Stimulated activated CD4-positive, alpha-beta T cell treated with anti-CD3 and anti-CD28 coated beads, TNF-alpha, amount 100 ng/mL, for 1 hour (primary cell): ENCODE measurements around the gene LMX1B.
"Not testable (repeated sequence)": the region's sequence is repeated elsewhere in the genome, so short reads cannot be mapped to it uniquely, and the experiment has no call there.

ENCODE experiments used
- DNase-seq, 3 donors: peaks; one replicate each; pipeline ENCODE4 v3.0.0-alpha.2; 2020; ENCODE audit warnings: low read depth in 3 of 3, low spot score in 1 of 3

LMX1B gene

DNA sequence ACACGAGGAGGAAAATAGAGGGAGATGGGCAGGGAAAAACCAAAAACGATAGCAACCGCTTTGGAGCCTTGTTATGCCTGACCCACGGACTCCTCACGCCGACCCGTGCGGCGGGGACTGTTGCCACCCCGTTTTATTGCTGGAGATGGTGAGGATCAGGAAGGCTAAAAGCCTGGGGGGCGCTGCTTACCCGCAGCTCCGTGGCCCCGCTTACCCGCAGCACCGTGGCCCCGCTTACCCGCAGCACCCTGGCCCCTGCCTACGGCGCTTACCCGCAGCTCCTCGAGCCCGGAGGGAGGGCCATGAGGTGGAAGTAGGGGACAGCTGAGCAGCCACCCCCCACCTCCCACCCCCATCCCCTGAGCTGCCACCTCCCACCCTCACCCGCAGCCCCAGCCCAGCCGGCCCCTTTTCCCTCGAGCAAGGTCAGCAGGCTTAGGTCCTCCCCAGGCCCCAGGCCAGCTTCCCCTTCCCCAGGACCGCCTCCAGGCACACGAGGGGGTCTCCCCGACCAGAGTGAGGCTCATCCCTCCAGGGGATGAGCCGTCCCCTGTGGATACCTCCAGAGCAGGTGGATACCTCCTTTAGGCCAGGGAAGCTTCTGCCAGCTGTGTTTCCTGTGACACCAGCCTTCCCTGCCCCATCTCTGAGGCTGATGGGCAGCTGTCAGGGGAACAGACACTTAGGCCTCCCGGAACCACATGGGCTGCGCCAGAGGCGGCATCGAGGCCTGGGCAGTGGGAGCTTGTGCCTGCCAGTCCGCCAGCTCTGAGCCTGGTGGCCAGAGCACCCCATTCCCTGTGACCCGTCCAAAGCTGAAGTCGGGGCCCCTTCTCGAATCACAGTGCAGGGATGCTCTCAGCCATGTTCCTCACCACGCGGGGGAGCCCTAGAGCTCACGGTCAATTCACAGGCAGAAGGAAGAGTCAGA, 92.3 kb downstream of the LMX1B start:
- DNase-seq = peak in 2 of 3 donors; percentile 51 to 67

DNA sequence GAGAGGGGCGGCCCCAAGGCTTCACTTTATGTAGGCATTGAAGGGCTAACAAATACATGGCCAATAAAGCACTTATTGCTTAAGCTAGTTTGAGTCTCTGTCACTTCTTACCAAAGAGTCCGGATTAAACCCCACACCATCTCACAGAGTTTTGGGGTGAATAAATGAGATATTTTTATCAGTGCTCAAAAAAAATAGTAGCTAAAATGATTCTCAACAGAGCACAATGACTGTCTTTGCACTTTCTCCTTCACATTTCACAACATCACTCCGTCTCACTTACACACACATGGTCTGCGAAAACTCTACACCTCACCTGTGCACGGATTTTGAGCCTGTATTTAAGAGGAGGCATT, 92.9 kb downstream of the LMX1B start:
- DNase-seq = no peak

DNA sequence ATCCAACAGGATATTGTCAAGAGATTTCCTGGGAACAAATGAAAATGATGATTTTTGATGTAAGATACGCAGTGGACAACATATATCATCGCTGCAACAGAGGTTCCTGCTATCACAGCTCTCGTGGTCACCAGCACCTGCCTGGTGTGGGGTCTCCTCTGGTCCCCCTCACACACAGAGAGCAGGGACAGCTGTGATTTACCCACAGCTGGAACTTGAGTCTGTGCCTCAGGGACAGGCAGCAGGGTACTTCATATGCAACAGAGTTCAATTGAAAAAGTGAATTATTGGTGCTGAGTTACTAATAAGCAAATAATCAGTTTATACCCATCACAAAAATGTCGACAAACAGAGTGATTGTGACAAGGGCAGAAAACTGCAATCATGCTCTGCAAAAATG, 93.4 kb downstream of the LMX1B start:
- DNase-seq = no peak

DNA sequence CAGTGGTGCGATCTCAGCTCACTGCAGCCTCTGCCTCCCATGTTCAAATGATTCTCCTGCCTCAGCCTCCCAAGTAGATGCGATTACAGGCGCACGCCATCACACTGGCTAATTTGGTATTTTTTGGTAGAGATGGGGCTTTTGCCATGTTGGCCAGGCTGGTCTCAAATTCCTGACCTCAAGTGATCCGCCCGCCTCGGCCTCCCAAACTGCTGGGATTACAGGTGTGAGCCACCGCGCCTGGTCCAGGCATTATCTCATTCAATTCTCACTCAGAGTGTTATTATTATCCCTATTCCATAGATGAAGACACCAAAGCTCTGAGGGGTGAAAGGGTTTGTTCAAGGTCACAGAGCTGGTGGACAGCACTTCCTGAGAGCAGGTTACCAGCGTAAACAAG, 94.0 kb downstream of the LMX1B start:
- DNase-seq = not testable (repeated sequence)

DNA sequence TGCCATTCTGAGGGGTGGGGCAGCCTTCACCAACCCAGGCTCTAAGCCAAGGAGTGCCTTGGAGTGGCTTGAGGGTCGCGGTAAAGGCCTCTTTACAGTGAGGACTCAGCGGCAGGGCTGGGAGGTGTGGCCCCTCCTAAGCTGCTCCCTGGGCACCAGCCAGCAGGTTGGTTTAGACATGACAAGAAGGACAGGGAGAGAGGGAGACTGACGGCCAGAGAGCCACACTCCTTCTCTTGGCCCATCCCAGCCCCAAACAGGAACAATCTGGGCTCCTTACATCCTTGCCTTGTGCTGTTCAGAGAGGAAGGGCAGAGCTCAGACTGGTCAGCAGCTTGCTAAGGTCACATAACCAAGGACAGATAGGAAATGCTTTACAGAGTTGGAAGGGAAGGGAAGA, 94.5 kb downstream of the LMX1B start:
- DNase-seq = no peak

DNA sequence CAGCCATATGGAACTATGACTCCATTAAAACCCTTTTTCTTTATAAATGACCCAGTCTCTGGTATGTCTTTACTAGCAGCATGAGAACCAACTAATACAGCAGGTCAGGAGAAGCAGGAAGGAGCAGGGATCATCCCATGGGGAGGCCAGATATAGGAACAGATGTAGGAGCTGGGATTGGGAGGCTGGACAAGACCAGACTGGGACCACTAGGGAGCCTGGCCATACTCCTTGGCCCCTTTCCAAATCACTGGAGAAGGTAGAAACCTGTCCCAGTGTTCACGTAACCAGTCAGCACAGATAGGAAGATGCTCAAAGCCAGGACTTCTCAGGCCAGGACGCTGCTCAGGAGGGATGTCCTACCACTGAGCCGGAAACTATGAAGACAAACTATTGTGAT, 95.5 kb downstream of the LMX1B start:
- DNase-seq = no peak

DNA sequence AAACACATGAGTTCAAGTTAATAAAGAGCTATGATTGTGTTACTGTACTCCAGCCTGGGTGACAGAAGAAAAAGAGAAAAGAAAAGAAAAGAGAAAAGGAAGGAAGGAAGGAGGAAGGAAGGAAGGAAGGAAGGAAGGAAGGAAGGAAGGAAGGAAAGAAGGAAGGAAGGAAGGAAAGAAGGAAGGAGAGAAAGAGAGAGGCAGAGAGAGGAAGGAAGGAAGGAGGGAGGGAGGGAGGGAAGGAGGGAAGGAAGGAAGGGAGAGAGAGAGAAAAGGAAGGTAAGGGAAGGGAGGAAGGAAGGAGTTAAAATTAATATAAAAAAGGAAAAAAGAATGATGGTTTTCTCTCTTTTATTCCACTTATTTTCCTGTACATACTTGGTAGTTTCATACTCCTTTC, 101.7 kb downstream of the LMX1B start:
- DNase-seq = no peak

DNA sequence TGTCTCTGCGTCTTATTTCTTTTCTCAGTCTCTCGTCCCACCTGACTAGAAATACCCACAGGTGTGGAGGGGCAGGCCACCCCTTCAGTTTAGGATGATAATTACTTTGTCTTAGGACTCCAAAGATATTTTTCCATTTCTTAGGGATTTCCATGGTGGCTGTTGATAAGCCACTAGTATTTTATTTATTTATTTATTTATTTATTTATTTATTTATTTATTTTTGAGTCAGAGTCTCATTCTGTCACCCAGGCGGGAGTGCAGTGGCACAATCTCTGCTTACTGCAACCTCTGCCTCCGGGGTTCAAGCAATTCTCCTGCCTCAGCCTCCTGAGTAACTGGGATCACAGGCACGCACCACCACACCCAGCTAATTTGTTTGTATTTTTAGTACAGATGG, 103.7 kb downstream of the LMX1B start:
- not testable (repeated sequence) for DNase-seq

DNA sequence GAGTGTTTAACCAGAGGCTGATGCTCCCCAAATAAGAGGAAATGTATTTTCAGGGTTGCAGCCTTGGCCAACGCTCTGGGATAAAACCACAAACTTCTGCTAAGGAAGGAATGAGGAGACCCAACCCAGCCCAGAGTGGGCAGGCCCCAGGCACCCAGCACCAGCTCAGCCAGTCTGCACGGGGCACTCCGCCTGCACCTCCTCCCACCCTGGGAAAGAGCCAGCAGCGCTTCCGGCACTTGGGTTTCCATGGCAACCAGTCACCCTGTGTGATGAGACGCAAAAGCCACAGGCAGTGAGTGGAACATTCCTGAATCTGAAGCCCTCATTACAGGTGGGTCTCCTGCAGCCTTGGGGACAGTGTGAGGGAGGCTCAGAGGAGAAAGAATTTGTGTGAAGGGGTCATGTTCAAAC, 105.9 kb downstream of the LMX1B start:
- DNase-seq = peak; percentile 50 to 81 (median 78)

DNA sequence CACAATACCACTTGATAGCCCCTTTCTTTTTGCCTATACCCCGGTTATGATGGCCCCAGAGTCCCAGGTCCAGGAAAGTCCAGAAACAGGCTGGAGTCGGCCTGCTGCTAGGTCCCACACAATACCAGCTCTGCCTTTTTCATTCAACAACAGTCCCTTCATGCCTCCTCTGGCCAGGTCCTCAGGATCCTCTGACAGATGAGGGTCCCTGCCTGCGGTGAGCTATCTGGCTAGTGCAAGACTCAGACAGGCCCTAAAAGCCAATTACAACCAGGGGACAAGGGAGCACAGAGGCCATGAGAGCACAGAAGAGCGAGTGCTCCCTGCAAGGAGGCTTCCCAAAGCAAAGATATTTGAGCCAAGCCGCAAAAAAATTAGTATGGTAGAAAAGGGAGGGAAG, 106.3 kb downstream of the LMX1B start:
- no peak for DNase-seq

DNA sequence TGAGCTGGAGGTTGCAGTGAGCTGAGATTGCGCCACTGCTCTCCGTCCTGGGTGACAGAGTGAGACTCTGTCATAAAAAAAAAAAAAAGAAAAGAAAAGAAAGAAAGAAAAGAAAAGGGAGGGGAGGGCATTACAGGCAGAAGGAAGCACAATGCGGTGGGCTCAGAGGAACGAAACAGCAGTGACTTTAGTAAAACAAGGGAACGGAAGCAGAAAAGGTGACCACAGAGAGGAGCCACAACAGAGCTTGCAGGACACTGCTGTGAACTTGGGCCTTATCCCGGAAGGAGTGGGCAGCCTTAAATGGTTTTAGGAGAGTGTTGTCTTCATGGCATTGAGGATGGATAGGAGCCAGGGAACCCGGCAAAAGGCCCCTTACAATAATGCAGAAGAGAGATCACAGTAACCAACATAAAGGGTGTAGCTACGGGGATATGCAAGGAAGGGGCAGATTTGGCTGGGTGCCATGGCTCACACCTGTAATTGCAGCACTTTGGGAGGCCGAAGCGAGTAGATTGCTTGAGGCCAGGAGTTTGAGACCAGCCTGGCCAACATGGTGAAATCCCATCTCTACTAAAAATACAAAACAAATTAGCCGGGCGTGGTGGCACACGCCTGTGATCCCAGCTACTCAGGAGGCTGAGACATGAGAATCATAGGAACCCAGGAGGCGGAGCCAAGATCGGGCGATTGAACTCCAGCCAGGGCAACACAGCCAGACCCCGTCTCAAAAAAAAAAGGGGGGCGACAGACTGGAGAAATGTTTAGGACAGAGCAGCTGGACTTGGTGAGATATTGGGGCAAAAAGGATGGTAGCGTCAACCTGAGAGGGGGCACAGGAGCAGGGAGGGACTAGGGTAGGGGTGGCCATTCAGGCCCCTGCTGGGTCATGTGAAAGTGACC, 107.2 kb downstream of the LMX1B start:
- DNase-seq = no peak

DNA sequence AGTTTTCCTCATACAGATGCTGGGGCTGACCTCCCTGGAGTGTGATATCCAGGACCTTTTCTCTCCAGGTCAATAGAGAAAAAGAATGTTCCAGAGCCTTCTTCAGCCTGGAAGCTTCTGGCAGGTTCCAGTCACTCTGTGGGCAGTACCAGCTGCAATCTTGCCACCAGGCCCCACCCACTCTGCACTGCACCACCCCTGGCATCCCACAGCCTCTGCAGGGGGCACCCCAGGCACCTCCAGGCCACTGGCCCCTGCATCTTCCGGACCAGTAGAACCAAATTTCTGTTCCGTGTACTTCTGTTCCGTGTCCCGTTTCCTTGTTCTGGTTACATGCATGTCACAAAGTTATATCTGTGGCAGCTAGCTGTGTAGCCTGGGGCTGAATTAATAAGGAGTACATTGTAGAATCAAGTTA, 107.8 kb downstream of the LMX1B start:
- DNase-seq = no peak

DNA sequence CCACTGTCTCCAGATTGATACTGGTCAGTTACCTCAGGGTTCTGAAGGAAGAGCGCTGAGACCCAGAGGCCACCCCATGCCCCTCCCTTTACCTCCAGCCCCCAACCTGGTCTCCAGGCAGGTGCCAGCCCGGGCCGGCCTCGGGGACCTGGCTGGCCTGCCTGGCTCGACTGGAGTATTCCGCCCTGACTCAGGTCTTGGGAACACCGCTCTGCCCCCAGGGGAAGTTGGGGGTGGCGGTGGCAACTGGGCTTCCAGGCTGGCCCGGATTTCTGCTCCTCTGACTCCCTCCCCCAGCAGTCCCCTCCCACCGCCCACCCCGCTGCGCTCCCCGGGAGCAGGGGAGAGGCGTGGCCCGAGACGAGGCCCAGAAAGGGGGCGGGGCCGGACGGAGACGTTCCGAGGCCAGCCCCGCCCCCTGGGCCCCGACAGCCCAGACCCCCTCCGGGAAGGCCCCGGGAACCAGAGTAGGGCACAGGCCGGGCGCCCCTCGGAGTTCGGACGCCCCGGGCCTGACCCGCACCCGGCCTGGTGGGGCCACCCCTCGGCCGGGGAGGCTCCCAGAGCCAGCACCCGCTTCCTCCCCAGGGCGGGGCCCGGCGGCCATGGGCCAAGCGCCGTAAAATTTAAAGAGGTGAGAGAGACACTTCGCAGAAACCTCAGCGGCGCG, 108.7 kb downstream of the LMX1B start:
- peak; percentile 72 to 90 (median 85) for DNase-seq

DNA sequence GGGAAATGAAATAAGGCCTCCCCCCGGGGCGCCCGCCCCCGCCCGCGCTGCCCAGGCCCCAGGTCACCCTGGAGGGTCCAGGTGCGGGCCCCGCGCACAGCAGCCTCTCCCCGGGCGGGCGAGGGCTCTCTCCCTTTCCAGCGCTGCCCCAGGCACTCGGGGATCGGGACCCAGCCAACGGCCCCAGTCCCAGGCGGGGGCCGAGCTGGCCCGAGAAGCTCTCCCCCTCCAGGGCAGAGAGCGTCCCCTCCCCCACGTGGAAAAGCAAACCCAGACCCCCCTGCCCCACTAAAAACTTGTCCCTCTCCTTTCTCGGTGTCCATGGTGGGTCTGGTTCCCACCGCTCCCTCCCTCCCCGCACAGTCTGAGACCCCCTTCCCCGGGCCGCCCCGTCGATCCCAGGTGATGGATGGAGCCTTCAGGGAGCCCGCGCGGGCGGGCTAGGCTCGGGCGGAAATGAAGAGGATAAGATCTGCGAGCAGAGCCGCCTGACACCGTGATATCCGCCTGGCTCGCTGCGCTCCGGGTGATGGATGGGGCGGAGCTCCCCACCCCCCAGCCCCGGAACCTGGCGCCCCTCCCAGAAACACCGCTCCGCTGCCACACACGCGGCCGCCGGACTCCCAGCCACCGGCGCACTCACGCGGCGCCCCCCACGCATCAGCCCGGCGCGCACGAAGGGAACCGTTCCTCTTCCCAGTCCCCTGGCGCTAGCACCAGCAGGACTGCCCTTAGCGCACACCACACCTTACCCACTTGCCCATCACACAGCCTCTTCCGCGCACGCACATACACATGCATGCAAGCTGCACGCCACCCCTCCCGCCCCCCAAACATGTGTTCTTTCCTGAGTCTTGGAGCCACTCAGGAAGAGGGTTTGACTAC, 109.4 kb downstream of the LMX1B start:
- peak; percentile 45 to 60 (median 49) for DNase-seq

DNA sequence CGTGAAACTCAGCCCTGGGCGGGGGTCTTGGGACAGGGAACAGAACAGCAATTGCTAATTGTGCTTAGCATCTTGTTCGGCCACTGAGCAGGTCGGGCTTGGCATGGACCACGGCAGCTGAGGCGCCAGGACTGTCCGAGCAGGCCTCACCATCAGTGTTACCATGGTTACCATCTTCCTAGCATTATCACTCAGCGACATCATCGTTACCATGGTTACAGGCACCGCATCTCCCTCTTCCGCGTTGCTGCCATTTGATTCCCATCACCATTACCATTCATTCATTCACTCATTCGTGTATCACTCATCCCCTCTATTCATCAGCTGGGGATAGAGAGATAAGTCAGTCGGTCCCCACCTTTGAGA, 110.1 kb downstream of the LMX1B start:
- no peak for DNase-seq

DNA sequence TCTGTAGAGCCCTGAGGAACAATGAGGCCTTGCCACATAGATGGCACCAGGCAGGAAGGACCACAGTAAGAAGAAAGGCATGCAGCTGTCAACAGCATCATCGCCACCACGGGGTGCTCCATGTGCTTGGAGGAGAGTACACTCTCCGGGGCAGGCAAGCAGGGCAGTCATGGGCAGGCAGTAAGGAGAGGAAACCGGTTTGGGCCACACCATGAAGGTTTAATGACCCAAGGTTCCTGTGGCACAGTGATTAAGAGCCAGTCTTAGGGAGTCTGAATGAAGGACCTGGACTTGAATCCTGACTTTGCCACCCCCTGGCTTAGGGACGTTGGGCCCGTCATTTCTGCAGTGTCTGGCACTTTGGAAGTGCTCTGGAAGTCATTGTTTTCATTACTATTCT, 110.5 kb downstream of the LMX1B start:
- DNase-seq = no peak

DNA sequence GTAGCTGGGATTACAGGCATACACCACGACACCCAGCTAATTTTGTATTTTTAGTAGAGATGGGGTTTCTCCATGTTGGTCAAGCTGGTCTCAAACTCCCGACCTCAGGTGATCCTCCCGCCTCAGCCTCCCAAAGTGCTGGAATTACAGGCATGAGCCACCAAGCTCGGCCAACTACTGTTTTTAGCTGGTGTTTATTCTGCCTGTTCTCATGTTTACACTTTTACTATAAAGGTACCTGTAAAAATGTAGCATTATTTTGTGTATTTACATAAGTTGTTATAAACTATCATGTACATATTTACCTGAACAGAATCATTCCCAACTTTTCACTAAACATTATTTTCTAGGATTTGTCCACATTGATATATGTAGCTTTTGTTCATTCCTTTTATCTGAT, 111.8 kb downstream of the LMX1B start:
- not testable (repeated sequence) for DNase-seq

DNA sequence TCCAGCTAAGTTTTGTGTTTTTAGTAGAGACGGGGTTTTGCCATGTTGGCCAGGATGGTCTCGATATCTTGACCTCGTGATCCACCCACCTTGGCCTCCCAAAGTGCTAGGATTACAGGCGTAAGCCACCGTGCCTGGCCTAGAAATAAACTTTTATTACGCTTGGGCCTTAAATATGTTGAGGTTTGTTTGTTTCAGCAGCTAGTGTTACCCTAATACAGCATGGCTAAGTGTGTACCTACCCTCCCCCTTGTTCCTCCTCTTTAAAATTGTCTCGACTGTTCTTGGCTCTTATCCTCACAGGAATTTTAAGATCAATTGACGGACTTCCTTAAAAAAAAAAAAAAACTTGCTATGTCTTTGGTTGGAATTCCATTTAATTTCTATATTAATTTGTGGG, 114.5 kb downstream of the LMX1B start:
- not testable (repeated sequence) for DNase-seq

DNA sequence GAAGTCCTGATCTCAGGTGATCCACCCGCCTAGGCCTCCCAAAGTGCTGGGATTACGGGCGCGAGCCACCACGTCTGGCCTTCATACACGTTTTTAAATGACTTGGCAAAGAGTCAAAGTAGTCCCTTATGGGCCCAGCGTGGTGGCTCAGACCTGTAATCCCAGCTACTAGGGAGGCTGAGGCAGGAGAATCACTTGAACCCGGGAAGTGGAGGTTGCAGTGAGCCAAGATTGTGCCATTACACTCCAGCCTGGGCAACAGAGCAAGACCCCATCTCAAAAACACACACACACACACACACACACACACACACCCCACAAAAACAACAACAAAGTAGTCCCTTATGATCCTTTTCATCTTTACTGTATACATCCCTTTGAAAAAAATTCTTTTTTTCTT, 116.9 kb downstream of the LMX1B start:
- not testable (repeated sequence) for DNase-seq

DNA sequence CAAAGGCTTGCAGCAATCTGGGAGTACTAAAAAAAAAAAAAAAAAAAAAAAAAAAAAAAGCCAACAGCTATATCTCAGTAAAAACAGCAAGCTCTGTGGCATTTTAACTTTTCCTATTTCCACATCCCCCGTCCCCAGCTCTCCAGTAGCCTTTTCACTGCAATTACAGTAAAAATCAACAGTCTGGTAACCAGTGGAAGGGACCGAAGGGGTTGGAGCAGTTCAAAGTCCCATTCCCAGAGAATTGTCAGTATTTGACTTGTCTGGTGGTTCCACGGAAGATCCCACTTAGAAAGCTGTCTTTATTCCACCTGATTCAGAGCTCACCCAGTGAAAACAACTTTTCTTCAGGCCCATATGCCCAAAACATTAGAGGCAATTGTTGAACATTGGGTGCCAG, 119.3 kb downstream of the LMX1B start:
- no peak for DNase-seq

DNA sequence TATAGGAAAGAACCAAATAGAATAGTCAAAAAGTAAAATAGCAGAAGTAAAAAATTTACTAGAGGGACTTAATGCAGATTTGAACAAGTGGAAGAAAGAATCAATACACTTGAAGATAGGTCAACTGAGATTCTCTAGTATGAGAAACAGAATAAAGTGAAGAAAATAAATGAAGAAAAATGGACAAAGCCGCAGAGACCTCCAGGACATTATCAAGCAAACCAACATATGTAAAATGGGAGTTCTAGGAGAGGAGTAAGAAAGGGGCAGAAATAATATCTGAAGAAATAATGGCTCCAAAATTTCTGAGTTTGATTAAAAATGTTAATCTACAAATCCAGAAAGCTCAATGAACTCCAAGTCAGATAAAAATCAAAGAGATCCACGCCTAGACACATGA, 121.1 kb downstream of the LMX1B start:
- no peak for DNase-seq
